Measurements from ENCODE around the gene CNIH3. TPM values are rescaled to one million over a fixed set of nuclear protein-coding genes. Genes with fewer than 3 reads are reported as not detected.

CNIH3 gene
- total RNA-seq, 5 donors from 2014 or later (not counting 1 experiment from before 2014, with no cell fraction given), result 2.3 to 3.6 (median 2.4) TPM

DNA sequence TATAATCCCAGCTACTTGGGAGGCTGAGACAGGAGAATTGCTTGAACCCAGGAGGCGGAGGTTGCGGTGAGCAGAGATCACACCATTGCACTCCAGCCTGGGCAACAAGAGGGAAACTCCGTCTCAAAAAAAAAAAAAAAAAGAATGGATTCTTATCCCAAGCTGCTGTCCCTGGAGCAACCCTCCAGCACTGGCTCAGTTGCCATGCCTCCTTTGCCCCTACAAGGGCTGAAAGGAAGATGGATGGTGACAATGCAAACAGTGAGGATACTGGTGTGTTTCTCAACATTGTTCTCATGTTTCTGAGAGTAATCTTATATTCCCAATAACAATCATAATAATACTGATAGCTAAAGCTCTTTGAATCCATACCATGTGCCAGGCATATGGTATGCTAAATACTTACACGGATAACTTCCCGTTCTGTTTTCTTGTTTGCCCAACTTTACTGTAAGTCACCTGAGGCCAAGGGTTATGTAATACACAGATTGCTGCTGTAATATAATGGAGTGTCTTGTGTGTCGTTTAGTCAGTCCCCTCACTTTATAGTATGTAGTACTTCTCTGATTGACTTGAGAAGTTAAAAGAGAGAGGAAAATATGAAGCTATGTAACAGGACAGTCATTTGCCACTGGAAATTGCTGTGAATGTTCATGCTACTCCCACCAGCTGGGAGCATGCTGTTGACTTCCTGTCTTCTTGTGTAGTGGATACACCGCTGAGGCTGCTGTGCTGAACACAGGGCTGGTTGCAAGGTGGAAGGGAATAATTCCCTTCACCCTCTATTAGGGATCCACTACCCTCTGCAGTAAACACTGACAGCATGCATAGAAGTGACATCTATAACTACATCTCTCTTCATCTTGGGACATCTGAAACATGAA lies 153.6 kb downstream of the CNIH3 start:
- Mint-ChIP-seq H3K36me3 (no peaks in the 10 kb centered on the region), H3K27ac (no peak overlapping the region), H3K27me3 (peaks cover 23 to 34% of the 10 kb centered on the region in 2 donors), H3K4me1 (no peaks in the 10 kb centered on the region), H3K4me3 (no peak overlapping the region), H3K9me3 (no peaks in the 10 kb centered on the region)
- ChIA-PET CTCF (no interaction called here), POLR2A (no interaction called here)
- Histone ChIP-seq H3K4me3 (ENCODE audit: control insufficient read depth in 1 of 2, extremely low read depth in 1 of 2, low read length in 1 of 2) (no peak overlapping the region), H3K4me1 (ENCODE audit: control insufficient read depth in 1 of 2, extremely low read depth in 1 of 2, insufficient read depth in 2 of 2, low read length in 2 of 2) (no peaks in the 10 kb centered on the region), H3K9me3 (no peaks in the 10 kb centered on the region), H3K36me3 (ENCODE audit: control insufficient read depth in 2 of 2, extremely low read depth in 1 of 2, insufficient read depth in 1 of 2, low read length in 1 of 2) (no peaks in the 10 kb centered on the region), H3K27ac (ENCODE audit: low read length) (no peak overlapping the region), H3K27me3 (replicated peaks in 1 of 2; ENCODE audit: control insufficient read depth in 2 of 2, extremely low read depth in 1 of 2, insufficient read depth in 2 of 2, low read length in 1 of 2) (peaks cover 0 to 14% of the 10 kb centered on the region in 2 experiments)
- ATAC-seq (replicated peaks in 1 of 4) (no peak), DNase-seq (no peak)
- WGBS (ENCODE audit: insufficient coverage), result 100% methylated on average over 3 of the region's 7 CpGs

DNA sequence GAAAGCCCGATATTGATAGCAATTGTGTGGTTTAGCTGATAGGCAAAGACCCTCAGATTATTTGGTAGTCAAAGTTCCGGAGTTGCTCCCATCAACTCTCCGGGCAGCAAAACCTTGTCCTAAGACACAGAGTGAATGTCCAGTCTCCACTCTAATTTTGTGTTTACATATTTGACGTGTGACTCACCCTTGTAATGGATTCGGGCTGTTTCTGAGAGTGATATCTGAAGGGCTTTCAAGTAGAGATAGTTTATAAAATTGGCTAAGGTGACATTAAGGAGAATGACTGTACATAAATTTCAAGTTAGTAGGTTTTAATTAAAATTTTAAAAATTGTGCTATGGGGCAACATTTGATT lies 154.2 kb downstream of the CNIH3 start:
- Histone ChIP-seq H3K36me3 (ENCODE audit: control insufficient read depth in 2 of 2, extremely low read depth in 1 of 2, insufficient read depth in 1 of 2, low read length in 1 of 2) (no peaks in the 10 kb centered on the region), H3K9me3 (no peaks in the 10 kb centered on the region), H3K4me3 (ENCODE audit: control insufficient read depth in 1 of 2, extremely low read depth in 1 of 2, low read length in 1 of 2) (no peak overlapping the region), H3K27me3 (replicated peaks in 1 of 2; ENCODE audit: control insufficient read depth in 2 of 2, extremely low read depth in 1 of 2, insufficient read depth in 2 of 2, low read length in 1 of 2) (peaks cover 0 to 12% of the 10 kb centered on the region in 2 experiments), H3K4me1 (ENCODE audit: control insufficient read depth in 1 of 2, extremely low read depth in 1 of 2, insufficient read depth in 2 of 2, low read length in 2 of 2) (no peaks in the 10 kb centered on the region), H3K27ac (ENCODE audit: low read length) (no peak overlapping the region)
- Mint-ChIP-seq H3K27ac (no peak overlapping the region), H3K4me3 (no peak overlapping the region), H3K4me1 (no peaks in the 10 kb centered on the region), H3K9me3 (no peaks in the 10 kb centered on the region), H3K36me3 (no peaks in the 10 kb centered on the region), H3K27me3 (peaks cover 21 to 35% of the 10 kb centered on the region in 2 donors)
- ChIA-PET CTCF (no interaction called here), POLR2A (no interaction called here)
- ATAC-seq (replicated peaks in 1 of 4) (no peak), DNase-seq (no peak)
- WGBS (ENCODE audit: insufficient coverage), result 90% methylated on average over 2 of the region's 5 CpGs

DNA sequence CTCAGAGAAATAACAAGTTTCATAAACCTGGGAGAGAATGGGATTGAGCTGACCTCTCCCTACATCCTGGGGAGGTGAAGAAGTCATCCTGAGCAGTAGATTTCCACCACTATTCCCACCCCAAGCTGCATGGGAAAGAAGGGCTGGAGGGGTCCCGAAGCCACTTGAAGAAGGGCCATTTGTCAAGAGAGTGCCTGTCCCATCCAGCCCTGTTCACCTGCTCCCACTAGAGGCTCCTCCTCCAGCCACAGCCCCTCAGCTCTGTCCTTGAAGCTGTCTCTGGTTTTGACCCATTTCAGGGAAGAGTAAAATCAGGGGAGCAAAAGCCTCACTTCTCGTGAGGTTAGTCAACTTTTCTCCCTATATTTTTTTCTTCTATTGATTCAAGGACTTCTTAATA lies 157.5 kb downstream of the CNIH3 start:
- Histone ChIP-seq H3K9me3 (no peaks in the 10 kb centered on the region), H3K27ac (ENCODE audit: low read length) (no peak overlapping the region), H3K36me3 (ENCODE audit: control insufficient read depth in 2 of 2, extremely low read depth in 1 of 2, insufficient read depth in 1 of 2, low read length in 1 of 2) (no peaks in the 10 kb centered on the region), H3K4me1 (ENCODE audit: control insufficient read depth in 1 of 2, extremely low read depth in 1 of 2, insufficient read depth in 2 of 2, low read length in 2 of 2) (no peaks in the 10 kb centered on the region), H3K27me3 (replicated peaks in 1 of 2; ENCODE audit: control insufficient read depth in 2 of 2, extremely low read depth in 1 of 2, insufficient read depth in 2 of 2, low read length in 1 of 2) (peaks cover 0 to 3% of the 10 kb centered on the region in 2 experiments), H3K4me3 (ENCODE audit: control insufficient read depth in 1 of 2, extremely low read depth in 1 of 2, low read length in 1 of 2) (no peak overlapping the region)
- Mint-ChIP-seq H3K4me1 (no peaks in the 10 kb centered on the region), H3K36me3 (no peaks in the 10 kb centered on the region), H3K4me3 (no peak overlapping the region), H3K27me3 (peaks cover 5 to 13% of the 10 kb centered on the region in 2 donors), H3K27ac (no peak overlapping the region), H3K9me3 (no peaks in the 10 kb centered on the region)
- DNase-seq (no peak), ATAC-seq (replicated peaks in 1 of 4) (no peak)
- POLR2A ChIA-PET, result no interaction called here
- CTCF ChIA-PET, result no interaction called here
- 100% methylated on average over 1 of the region's 2 CpGs for WGBS (ENCODE audit: insufficient coverage)

DNA sequence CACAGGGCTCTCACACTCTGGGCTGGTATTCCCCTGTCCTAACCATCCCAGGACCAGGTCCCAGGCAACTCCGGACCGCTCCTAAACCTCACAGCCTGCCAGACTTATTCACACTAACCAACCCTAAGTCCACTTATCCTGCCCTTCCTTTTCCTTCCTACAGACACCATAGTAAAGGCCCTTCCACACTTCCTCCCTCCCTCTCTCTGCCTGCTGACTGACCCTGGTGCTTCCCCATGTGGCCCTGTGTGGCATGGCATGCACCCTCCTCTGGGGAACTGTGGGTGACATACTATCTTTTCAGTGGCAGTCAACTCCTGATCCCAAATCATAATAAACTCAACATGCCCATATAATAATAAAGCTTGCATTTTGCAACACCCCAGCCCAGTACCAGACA lies 158.3 kb downstream of the CNIH3 start:
- H3K9me3 ChIP-seq, result no peaks in the 10 kb centered on the region
- WGBS (ENCODE audit: insufficient coverage), result 95% methylated on average over 2 of the region's 2 CpGs
- ATAC-seq (replicated peaks in 1 of 4) (no peak), DNase-seq (no peak)
- Mint-ChIP-seq H3K27me3 (peaks cover 5 to 11% of the 10 kb centered on the region in 2 donors), H3K27ac (no peak overlapping the region), H3K4me3 (no peak overlapping the region), H3K4me1 (no peaks in the 10 kb centered on the region), H3K36me3 (no peaks in the 10 kb centered on the region), H3K9me3 (no peaks in the 10 kb centered on the region)
- H3K4me3 ChIP-seq (ENCODE audit: control insufficient read depth in 1 of 2, extremely low read depth in 1 of 2, low read length in 1 of 2), result no peak overlapping the region
- H3K27me3 ChIP-seq (replicated peaks in 1 of 2; ENCODE audit: control insufficient read depth in 2 of 2, extremely low read depth in 1 of 2, insufficient read depth in 2 of 2, low read length in 1 of 2), result no peaks in the 10 kb centered on the region
- no peak overlapping the region for H3K27ac ChIP-seq (ENCODE audit: low read length)
- H3K36me3 ChIP-seq (ENCODE audit: control insufficient read depth in 2 of 2, extremely low read depth in 1 of 2, insufficient read depth in 1 of 2, low read length in 1 of 2), result no peaks in the 10 kb centered on the region
- no peaks in the 10 kb centered on the region for H3K4me1 ChIP-seq (ENCODE audit: control insufficient read depth in 1 of 2, extremely low read depth in 1 of 2, insufficient read depth in 2 of 2, low read length in 2 of 2)
- CTCF ChIA-PET, result no interaction called here
- POLR2A ChIA-PET, result no interaction called here

DNA sequence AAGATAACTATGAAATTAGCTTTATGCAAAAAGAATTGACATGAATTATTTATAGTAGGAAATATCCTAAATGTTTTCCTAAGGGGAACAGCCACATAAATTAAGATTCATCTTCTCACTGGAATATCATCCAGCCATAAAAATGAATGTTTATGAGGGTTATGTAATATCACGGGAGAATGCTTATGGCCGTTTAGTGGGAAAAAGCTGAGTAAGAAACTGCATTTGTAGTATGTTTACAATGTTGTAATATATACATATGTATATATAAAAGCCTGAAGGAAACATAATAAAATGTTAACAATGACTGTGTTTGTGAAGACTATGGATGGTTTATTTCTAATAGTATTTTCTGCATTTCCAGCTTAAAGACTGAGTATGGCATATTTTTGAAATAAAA lies 161.1 kb downstream of the CNIH3 start:
- Histone ChIP-seq H3K9me3 (no peaks in the 10 kb centered on the region), H3K27me3 (replicated peaks in 1 of 2; ENCODE audit: control insufficient read depth in 2 of 2, extremely low read depth in 1 of 2, insufficient read depth in 2 of 2, low read length in 1 of 2) (no peaks in the 10 kb centered on the region), H3K36me3 (ENCODE audit: control insufficient read depth in 2 of 2, extremely low read depth in 1 of 2, insufficient read depth in 1 of 2, low read length in 1 of 2) (no peaks in the 10 kb centered on the region), H3K4me3 (ENCODE audit: control insufficient read depth in 1 of 2, extremely low read depth in 1 of 2, low read length in 1 of 2) (no peak overlapping the region), H3K27ac (ENCODE audit: low read length) (no peak overlapping the region), H3K4me1 (ENCODE audit: control insufficient read depth in 1 of 2, extremely low read depth in 1 of 2, insufficient read depth in 2 of 2, low read length in 2 of 2) (no peaks in the 10 kb centered on the region)
- H3K27me3 Mint-ChIP-seq, result peaks cover 5 to 10% of the 10 kb centered on the region in 2 donors
- H3K9me3 Mint-ChIP-seq, result no peaks in the 10 kb centered on the region
- H3K4me3 Mint-ChIP-seq, result no peak overlapping the region
- H3K4me1 Mint-ChIP-seq, result peaks cover 0 to under 1% (median 0%) of the 10 kb centered on the region in 3 donors
- ChIA-PET CTCF (no interaction called here), POLR2A (interaction anchor here in 1 of 2 donors (0.6 kb wide), 1 partner anchor 671 kb away, joined by 4 read pairs; no protein-coding TSS in a partner anchor)
- H3K27ac Mint-ChIP-seq, result no peak overlapping the region
- H3K36me3 Mint-ChIP-seq, result no peaks in the 10 kb centered on the region
- ATAC-seq (replicated peaks in 1 of 4) (no peak), DNase-seq (no peak)
- no CpG with 5 or more reads among the region's 2 CpGs for WGBS (ENCODE audit: insufficient coverage)

DNA sequence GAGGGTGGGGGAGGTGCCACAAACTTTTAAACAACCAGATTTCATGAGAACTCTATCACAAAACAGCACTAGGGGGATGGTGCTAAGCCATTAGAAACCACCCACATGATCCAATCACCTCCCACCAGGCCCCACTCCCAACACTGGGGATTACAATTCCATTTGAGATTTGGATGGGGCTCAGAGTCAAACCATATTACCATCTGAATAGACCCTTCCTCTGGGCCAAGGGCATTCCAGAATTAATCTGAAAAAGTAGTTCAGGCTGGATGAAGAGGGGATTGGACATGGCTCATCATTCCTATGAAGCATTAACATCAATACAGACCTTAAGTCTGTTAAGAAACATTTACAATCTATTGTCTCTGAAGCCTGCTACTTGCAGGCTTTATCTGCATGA lies 163.4 kb downstream of the CNIH3 start:
- ATAC-seq (replicated peaks in 1 of 4) (no peak), DNase-seq (no peak)
- no peaks in the 10 kb centered on the region for H3K36me3 Mint-ChIP-seq
- no peak overlapping the region for H3K27ac Mint-ChIP-seq
- H3K4me3 ChIP-seq (ENCODE audit: control insufficient read depth in 1 of 2, extremely low read depth in 1 of 2, low read length in 1 of 2), result no peak overlapping the region
- no peak overlapping the region for H3K27ac ChIP-seq (ENCODE audit: low read length)
- H3K4me1 Mint-ChIP-seq, result peaks cover 9 to 19% (median 16%) of the 10 kb centered on the region in 3 donors
- H3K9me3 ChIP-seq, result no peaks in the 10 kb centered on the region
- ChIA-PET POLR2A (no interaction called here), CTCF (no interaction called here)
- H3K36me3 ChIP-seq (ENCODE audit: control insufficient read depth in 2 of 2, extremely low read depth in 1 of 2, insufficient read depth in 1 of 2, low read length in 1 of 2), result no peaks in the 10 kb centered on the region
- no peaks in the 10 kb centered on the region for H3K4me1 ChIP-seq (ENCODE audit: control insufficient read depth in 1 of 2, extremely low read depth in 1 of 2, insufficient read depth in 2 of 2, low read length in 2 of 2)
- peaks cover 2 to 4% of the 10 kb centered on the region in 2 donors for H3K27me3 Mint-ChIP-seq
- no peaks in the 10 kb centered on the region for H3K9me3 Mint-ChIP-seq
- no peak overlapping the region for H3K4me3 Mint-ChIP-seq
- H3K27me3 ChIP-seq (replicated peaks in 1 of 2; ENCODE audit: control insufficient read depth in 2 of 2, extremely low read depth in 1 of 2, insufficient read depth in 2 of 2, low read length in 1 of 2), result no peaks in the 10 kb centered on the region

Measured in T-cell (primary cell).